Liver (tissue), 9 donors: ENCODE results near the gene ITGAE. TPM values are rescaled to one million over a fixed set of nuclear protein-coding genes. Genes with fewer than 3 reads are reported as not detected.

Source experiments
- DNase-seq: peaks from one replicate; pipeline ENCODE4 v3.0.0-alpha.2; 2017; ENCODE audit warnings: low spot score
- H3K27ac ChIP-seq, 2 donors: one replicate each; pipeline ENCODE4 v1.7.0; 2013; ENCODE audit warnings: inconsistent platforms in 2 of 2, low read length in 2 of 2, control low read depth in 1 of 2, low read depth in 1 of 2, mild to moderate bottlenecking in 1 of 2
- H3K27me3 ChIP-seq, 4 donors: one replicate each; pipeline versions ENCODE4 v1.6.1 to v1.7.0; 2013; ENCODE audit warnings: low read length in 3 of 4, inconsistent platforms in 1 of 4, mild to moderate bottlenecking in 1 of 4, moderate library complexity in 1 of 4; ENCODE audit not compliant: control insufficient read depth in 4 of 4, insufficient read depth in 4 of 4
- H3K36me3 ChIP-seq, 4 donors: one replicate each; pipeline versions ENCODE4 v1.6.1 to v1.7.0; 2013; ENCODE audit warnings: low read length in 3 of 4, mild to moderate bottlenecking in 3 of 4, low read depth in 1 of 4, moderate library complexity in 1 of 4; ENCODE audit not compliant: control insufficient read depth in 4 of 4, insufficient read depth in 3 of 4
- H3K4me1 ChIP-seq, 4 donors: one replicate each; pipeline versions ENCODE4 v1.6.1 to v1.7.0; 2013; ENCODE audit warnings: low read length in 3 of 4, mild to moderate bottlenecking in 3 of 4, moderate library complexity in 1 of 4; ENCODE audit not compliant: control insufficient read depth in 4 of 4, insufficient read depth in 4 of 4
- H3K4me3 ChIP-seq, 3 donors: one replicate each; pipeline versions ENCODE4 v1.6.1 to v1.7.0; 2013; ENCODE audit warnings: low read length in 3 of 3, control low read depth in 1 of 3, low read depth in 1 of 3, mild to moderate bottlenecking in 1 of 3
- H3K9ac ChIP-seq, 2 donors: one replicate each; pipeline ENCODE4 v1.7.0; 2013; ENCODE audit warnings: low read length in 2 of 2, mild to moderate bottlenecking in 2 of 2, moderate library complexity in 2 of 2, control low read depth in 1 of 2, low read depth in 1 of 2
- H3K9me3 ChIP-seq, 4 donors: one replicate each; pipeline versions ENCODE4 v1.6.1 to v1.7.0; 2013; ENCODE audit warnings: low read length in 3 of 4; ENCODE audit not compliant: control insufficient read depth in 4 of 4
- ATF3 ChIP-seq: IDR thresholded peaks from 2 replicates; pipeline ENCODE4 v1.6.1; 2016; ENCODE audit warnings: antibody characterized with exemption
- CTCF ChIP-seq: fragments of 150-350 bp; IDR thresholded peaks from 2 replicates; pipeline ENCODE4 v1.5.1; 2017; ENCODE audit warnings: improper control_type of control experiment, low read depth, low read length; ENCODE audit not compliant: missing input control
- EGR1 ChIP-seq, 2 donors: IDR thresholded peaks; 2 replicates each; pipeline ENCODE4 v1.6.1; 2016 to 2018; ENCODE audit warnings: antibody characterized with exemption in 2 of 2, low read depth in 2 of 2
- FOXA1 ChIP-seq: IDR thresholded peaks from 2 replicates; pipeline ENCODE4 v1.6.1; 2016; ENCODE audit warnings: antibody characterized with exemption
- FOXA2 ChIP-seq: IDR thresholded peaks from 2 replicates; pipeline ENCODE4 v1.6.1; 2016; ENCODE audit warnings: antibody characterized with exemption
- GABPA ChIP-seq, 2 donors: IDR thresholded peaks in 1 of 2; conservative IDR thresholded peaks in 1 of 2; 2 replicates each; pipeline ENCODE4 v1.6.1; 2016; ENCODE audit warnings: antibody characterized with exemption in 2 of 2, mild to moderate bottlenecking in 1 of 2, moderate library complexity in 1 of 2
- HNF4A ChIP-seq, 2 donors: conservative IDR thresholded peaks; 2 replicates each; pipeline ENCODE4 v1.6.1; 2016; ENCODE audit warnings: antibody characterized with exemption in 2 of 2, mild to moderate bottlenecking in 2 of 2
- HNF4G ChIP-seq: IDR thresholded peaks from 2 replicates; pipeline ENCODE4 v1.6.1; 2016; ENCODE audit warnings: antibody characterized with exemption
- MAX ChIP-seq: IDR thresholded peaks from 2 replicates; pipeline ENCODE4 v1.6.1; 2016; ENCODE audit warnings: antibody characterized with exemption
- NR2F2 ChIP-seq: IDR thresholded peaks from 2 replicates; pipeline ENCODE4 v1.6.1; 2016; ENCODE audit warnings: antibody characterized with exemption
- RAD21 ChIP-seq, 2 donors: IDR thresholded peaks; 2 replicates each; pipeline ENCODE4 v1.6.1; 2016; ENCODE audit warnings: antibody characterized with exemption in 2 of 2, mild to moderate bottlenecking in 2 of 2
- RXRA ChIP-seq, 2 donors: IDR thresholded peaks; 2 replicates each; pipeline ENCODE4 v1.6.1; 2017 to 2018; ENCODE audit warnings: antibody characterized with exemption in 2 of 2, mild to moderate bottlenecking in 1 of 2
- SP1 ChIP-seq: IDR thresholded peaks from 2 replicates; pipeline ENCODE4 v1.6.1; 2018; ENCODE audit warnings: antibody characterized with exemption, mild to moderate bottlenecking
- TAF1 ChIP-seq: conservative IDR thresholded peaks from 2 replicates; pipeline ENCODE4 v1.6.1; 2016; ENCODE audit warnings: antibody characterized with exemption, mild to moderate bottlenecking
- YY1 ChIP-seq: IDR thresholded peaks from 2 replicates; pipeline ENCODE4 v1.6.1; 2016; ENCODE audit warnings: antibody characterized with exemption, mild to moderate bottlenecking
- ZBTB33 ChIP-seq: IDR thresholded peaks from 2 replicates; pipeline ENCODE4 v1.6.1; 2016; ENCODE audit warnings: antibody characterized with exemption
- WGBS: extraction: QIAGEN DNeasy Blood & Tissue Kit; methylation state at CpG from one replicate; pipeline ENCODE4 v1.1.7; 2013; 5-methylcytosine and 5-hydroxymethylcytosine counted together
- polyA plus RNA-seq, 2 donors: library from polyadenylated mRNA; stranded (reverse) in 1 of 2; unstranded in 1 of 2; fragments of 200-250 nt in 1 of 2; fragments of >200 nt in 1 of 2; fragmentation: Nextera tagmentation in 1 of 2; extraction: Ambion mirVana in 1 of 2; gene quantifications; one replicate each; pipeline versions ENCODE4 v1.2.1 to v1.2.3, GENCODE V29; 2013 to 2015
- total RNA-seq, 2 donors: library from RNA; depleted of rRNA; stranded (reverse); fragments of >200 nt; gene quantifications; one replicate each; pipeline ENCODE4 v1.2.3, GENCODE V29; 2014
- TF ChIP-seq, protein P1 (sequence below): IDR thresholded peaks from 2 replicates; pipeline ENCODE4 v1.6.1; 2016; ENCODE audit warnings: antibody characterized with exemption, mild to moderate bottlenecking
- donor health status: healthy.
- donor health status: healthy.
- donor health status: healthy.
- donor health status: healthy.
- donor health status: healthy.

ITGAE gene
- total and polyA plus RNA-seq, 4 donors, result 6.5 to 17.7 (median 12.1) TPM

GRCh38 chr17:3682033-3682432, 119.0 kb downstream of the ITGAE start:
- Histone ChIP-seq H3K4me1 (no peaks in the 10 kb centered on the region), H3K27ac (no peak overlapping the region), H3K36me3 (no peaks in the 10 kb centered on the region), H3K4me3 (no peak overlapping the region), H3K27me3 (no peaks in the 10 kb centered on the region), H3K9me3 (no peaks in the 10 kb centered on the region), H3K9ac (no peak overlapping the region)
- no peak for DNase-seq
- TF ChIP-seq FOXA2 (no peak), RXRA (IDR thresholded peaks at IDR 0.05) (no peak), GABPA (IDR thresholded peaks at IDR 0.05 in 1 of 2, conservative IDR thresholded peaks at IDR 0.05 in 1 of 2) (no peak), FOXA1 (no peak), EGR1 (IDR thresholded peaks at IDR 0.05; ENCODE audit: low read depth in 2 of 2) (no peak), RAD21 (IDR thresholded peaks at IDR 0.05) (no peak), ATF3 (no peak), HNF4A (conservative IDR thresholded peaks at IDR 0.05) (no peak), ZBTB33 (no peak), YY1 (no peak), NR2F2 (no peak), TAF1 (no peak), CTCF (no peak), SP1 (no peak)
- WGBS, result 89% methylated on average over 12 of the region's 12 CpGs

- no peaks in the 10 kb centered on the region for H3K9me3 ChIP-seq
- no peak for DNase-seq
- H3K4me3 ChIP-seq, result no peak overlapping the region
- 81% methylated on average over 20 of the region's 20 CpGs for WGBS
- H3K36me3 ChIP-seq, result no peaks in the 10 kb centered on the region
- H3K9ac ChIP-seq, result no peak overlapping the region
- H3K4me1 ChIP-seq, result no peaks in the 10 kb centered on the region
- TF ChIP-seq RAD21 (IDR thresholded peaks at IDR 0.05) (no peak), EGR1 (IDR thresholded peaks at IDR 0.05; ENCODE audit: low read depth in 2 of 2) (no peak), HNF4G (no peak), RXRA (IDR thresholded peaks at IDR 0.05) (no peak), SP1 (no peak), HNF4A (conservative IDR thresholded peaks at IDR 0.05) (no peak), ATF3 (no peak), MAX (no peak), TAF1 (no peak)
- TF ChIP-seq, protein P1, sequence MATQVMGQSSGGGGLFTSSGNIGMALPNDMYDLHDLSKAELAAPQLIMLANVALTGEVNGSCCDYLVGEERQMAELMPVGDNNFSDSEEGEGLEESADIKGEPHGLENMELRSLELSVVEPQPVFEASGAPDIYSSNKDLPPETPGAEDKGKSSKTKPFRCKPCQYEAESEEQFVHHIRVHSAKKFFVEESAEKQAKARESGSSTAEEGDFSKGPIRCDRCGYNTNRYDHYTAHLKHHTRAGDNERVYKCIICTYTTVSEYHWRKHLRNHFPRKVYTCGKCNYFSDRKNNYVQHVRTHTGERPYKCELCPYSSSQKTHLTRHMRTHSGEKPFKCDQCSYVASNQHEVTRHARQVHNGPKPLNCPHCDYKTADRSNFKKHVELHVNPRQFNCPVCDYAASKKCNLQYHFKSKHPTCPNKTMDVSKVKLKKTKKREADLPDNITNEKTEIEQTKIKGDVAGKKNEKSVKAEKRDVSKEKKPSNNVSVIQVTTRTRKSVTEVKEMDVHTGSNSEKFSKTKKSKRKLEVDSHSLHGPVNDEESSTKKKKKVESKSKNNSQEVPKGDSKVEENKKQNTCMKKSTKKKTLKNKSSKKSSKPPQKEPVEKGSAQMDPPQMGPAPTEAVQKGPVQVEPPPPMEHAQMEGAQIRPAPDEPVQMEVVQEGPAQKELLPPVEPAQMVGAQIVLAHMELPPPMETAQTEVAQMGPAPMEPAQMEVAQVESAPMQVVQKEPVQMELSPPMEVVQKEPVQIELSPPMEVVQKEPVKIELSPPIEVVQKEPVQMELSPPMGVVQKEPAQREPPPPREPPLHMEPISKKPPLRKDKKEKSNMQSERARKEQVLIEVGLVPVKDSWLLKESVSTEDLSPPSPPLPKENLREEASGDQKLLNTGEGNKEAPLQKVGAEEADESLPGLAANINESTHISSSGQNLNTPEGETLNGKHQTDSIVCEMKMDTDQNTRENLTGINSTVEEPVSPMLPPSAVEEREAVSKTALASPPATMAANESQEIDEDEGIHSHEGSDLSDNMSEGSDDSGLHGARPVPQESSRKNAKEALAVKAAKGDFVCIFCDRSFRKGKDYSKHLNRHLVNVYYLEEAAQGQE, result no peak
- H3K27ac ChIP-seq, result no peak overlapping the region
- no peaks in the 10 kb centered on the region for H3K27me3 ChIP-seq
Measured at GRCh38 chr17:3681565-3681964, 119.4 kb downstream of the ITGAE start.
